IMR-90 (cell line): ENCODE data around the gene DMD. TPM values are rescaled to one million over a fixed set of nuclear protein-coding genes. Genes with fewer than 3 reads are reported as not detected.

Experiments used
- ATAC-seq: fragments of 200-7000 bp; cut with Tn5 transposase; 2 replicates; pipeline ENCODE4 v1.9.1; 2020; ENCODE audit warnings: low read depth, mild to moderate bottlenecking, moderate library complexity
- BruUV-seq: library from RNA; stranded (reverse); fragments of 400-500 nt; replicated peaks from 2 replicates; lab custom pipeline; 2021; lab: Mats Ljungman, UMichigan
- CTCF ChIA-PET: fragments of 300-600 bp; formaldehyde crosslinking; extraction: SDS; loops from one replicate; lab custom pipeline; 2021; ENCODE audit warnings: antibody characterized with exemption; lab: Yijun Ruan, JAX
- POLR2A ChIA-PET: fragments of 300-600 bp; sonication (Branson Sonifier 250); formaldehyde crosslinking; loops from one replicate; lab custom pipeline; 2022; ENCODE audit warnings: antibody characterized with exemption; ENCODE audit not compliant: unreplicated experiment; lab: Charles Lee
- DNase-seq: peaks from one replicate; pipeline ENCODE4 v3.0.0; 2013
- H2AFZ ChIP-seq: replicated peaks from 2 replicates; pipeline ENCODE3; 2013; ENCODE audit warnings: low read length, mild to moderate bottlenecking; ENCODE audit not compliant: poor library complexity
- H2AK5ac ChIP-seq: 2 replicates; pipeline ENCODE4 v1.6.1; 2013; ENCODE audit warnings: low read depth, low read length, inconsistent platforms
- H2AK9ac ChIP-seq: replicated peaks from 2 replicates; pipeline ENCODE3; 2013; ENCODE audit warnings: mild to moderate bottlenecking, low read depth, low read length, moderate library complexity; ENCODE audit not compliant: poor library complexity
- H2BK120ac ChIP-seq: 2 replicates; pipeline ENCODE4 v1.6.1; 2013; ENCODE audit warnings: low read depth, low read length, inconsistent platforms
- H2BK15ac ChIP-seq: 3 replicates; pipeline ENCODE4 v1.6.1; 2013; ENCODE audit warnings: low read depth, low read length, inconsistent platforms
- H2BK20ac ChIP-seq: 2 replicates; pipeline ENCODE4 v1.6.1; 2013; ENCODE audit warnings: low read depth, mild to moderate bottlenecking, inconsistent platforms, low read length, moderate library complexity
- H2BK5ac ChIP-seq: 2 replicates; pipeline ENCODE4 v1.6.1; 2013; ENCODE audit warnings: mild to moderate bottlenecking, low read depth, low read length, inconsistent platforms; ENCODE audit not compliant: poor library complexity, severe bottlenecking
- H3K14ac ChIP-seq: replicated peaks from 2 replicates; pipeline ENCODE4 v1.6.1; 2013; ENCODE audit warnings: low read depth, low read length, inconsistent platforms
- H3K18ac ChIP-seq: 2 replicates; pipeline ENCODE4 v1.6.1; 2013; ENCODE audit warnings: low read depth, low read length, control low read depth
- H3K23ac ChIP-seq: 2 replicates; pipeline ENCODE4 v1.6.1; 2013; ENCODE audit warnings: low read depth, low read length, inconsistent platforms
- H3K27ac ChIP-seq: 2 replicates; pipeline ENCODE4 v1.5.1; 2013; ENCODE audit warnings: mild to moderate bottlenecking, control low read depth, low read length; ENCODE audit not compliant: insufficient read depth
- H3K27me3 ChIP-seq: 2 replicates; pipeline ENCODE4 v1.6.1; 2013; ENCODE audit warnings: low read length; ENCODE audit not compliant: control insufficient read depth, insufficient read depth
- H3K36me3 ChIP-seq: 2 replicates; pipeline ENCODE4 v1.6.1; 2013; ENCODE audit warnings: low read length, mixed read lengths; ENCODE audit not compliant: control insufficient read depth, insufficient read depth
- H3K4ac ChIP-seq: 2 replicates; pipeline ENCODE4 v1.6.1; 2013; ENCODE audit warnings: low read depth, low read length, inconsistent platforms
- H3K4me1 ChIP-seq: 2 replicates; pipeline ENCODE4 v1.6.1; 2013; ENCODE audit warnings: low read length, mixed read lengths; ENCODE audit not compliant: control insufficient read depth, insufficient read depth
- H3K4me2 ChIP-seq: 2 replicates; pipeline ENCODE4 v1.6.1; 2013; ENCODE audit warnings: low read depth, mild to moderate bottlenecking, control low read depth, low read length, moderate library complexity
- H3K4me3 ChIP-seq: 2 replicates; pipeline ENCODE4 v1.5.1; 2013; ENCODE audit warnings: low read depth, mild to moderate bottlenecking, control low read depth, low read length, moderate library complexity; ENCODE audit not compliant: insufficient read depth
- H3K56ac ChIP-seq: 2 replicates; pipeline ENCODE4 v1.6.1; 2013; ENCODE audit warnings: low read length, inconsistent platforms; ENCODE audit not compliant: insufficient read depth; ENCODE audit errors: extremely low read depth
- H3K79me1 ChIP-seq, 2 experiments: 2 replicates each; pipeline ENCODE4 v1.6.1; 2013; ENCODE audit warnings: low read length in 2 of 2, inconsistent platforms in 1 of 2, low read depth in 1 of 2
- H3K9ac ChIP-seq: 2 replicates; pipeline ENCODE4 v1.6.1; 2013; ENCODE audit warnings: low read depth, low read length, control low read depth
- H3K9me1 ChIP-seq: 2 replicates; pipeline ENCODE4 v1.6.1; 2013; ENCODE audit warnings: low read length, inconsistent platforms; ENCODE audit not compliant: insufficient read depth
- H3K9me3 ChIP-seq: 2 replicates; pipeline ENCODE4 v1.6.1; 2013; ENCODE audit warnings: low read length; ENCODE audit not compliant: control insufficient read depth, insufficient read depth
- H4K20me1 ChIP-seq: 2 replicates; pipeline ENCODE4 v1.6.1; 2013; ENCODE audit warnings: low read length, inconsistent platforms; ENCODE audit not compliant: insufficient read depth
- H4K5ac ChIP-seq: 2 replicates; pipeline ENCODE4 v1.6.1; 2013; ENCODE audit warnings: mild to moderate bottlenecking, low read depth, low read length, control low read depth
- H4K8ac ChIP-seq, 2 experiments: 2 replicates each; pipeline ENCODE4 v1.6.1; 2013; ENCODE audit warnings: low read depth in 2 of 2, low read length in 2 of 2, control low read depth in 1 of 2, inconsistent platforms in 1 of 2
- H4K91ac ChIP-seq: 2 replicates; pipeline ENCODE4 v1.6.1; 2013; ENCODE audit warnings: low read depth, low read length, inconsistent platforms; ENCODE audit not compliant: insufficient read depth
- BHLHE40 ChIP-seq: fragments of 150-350 bp; IDR thresholded peaks from 2 replicates; pipeline ENCODE4 v1.6.1; 2016; ENCODE audit warnings: mild to moderate bottlenecking, low read depth, low read length
- CEBPB ChIP-seq: IDR thresholded peaks from 2 replicates; pipeline ENCODE4 v1.6.1; 2012; ENCODE audit warnings: low read depth, low read length, improper control_type of control experiment
- CHD1 ChIP-seq: IDR thresholded peaks from 2 replicates; pipeline ENCODE4 v1.6.1; 2012; ENCODE audit warnings: low read depth, low read length, improper control_type of control experiment
- FOS ChIP-seq: fragments of 150-350 bp; IDR thresholded peaks from 2 replicates; pipeline ENCODE4 v1.6.1; 2016; ENCODE audit warnings: low read depth, low read length
- MAFK ChIP-seq: IDR thresholded peaks from 2 replicates; pipeline ENCODE4 v1.6.1; 2012; ENCODE audit warnings: low read depth, low read length, improper control_type of control experiment
- MAZ ChIP-seq: IDR thresholded peaks from 2 replicates; pipeline ENCODE4 v1.6.1; 2012; ENCODE audit warnings: low read depth, mild to moderate bottlenecking, low read length, improper control_type of control experiment, moderate library complexity, borderline replicate concordance
- MXI1 ChIP-seq: IDR thresholded peaks from 2 replicates; pipeline ENCODE4 v1.6.1; 2012; ENCODE audit warnings: low read depth, mild to moderate bottlenecking, low read length, moderate library complexity, borderline replicate concordance
- NFE2L2 ChIP-seq: fragments of 150-350 bp; IDR thresholded peaks from 2 replicates; pipeline ENCODE4 v1.6.1; 2016; ENCODE audit warnings: low read depth, mild to moderate bottlenecking, low read length
- POLR2A ChIP-seq: IDR thresholded peaks from 2 replicates; pipeline ENCODE4 v1.6.1; 2012; ENCODE audit warnings: mild to moderate bottlenecking, low read depth, low read length
- RAD21 ChIP-seq: IDR thresholded peaks from 2 replicates; pipeline ENCODE4 v1.6.1; 2012; ENCODE audit warnings: low read length, improper control_type of control experiment
- RCOR1 ChIP-seq: IDR thresholded peaks from 2 replicates; pipeline ENCODE4 v1.6.1; 2012; ENCODE audit warnings: mild to moderate bottlenecking, low read length, improper control_type of control experiment; ENCODE audit not compliant: insufficient replicate concordance
- RFX5 ChIP-seq: IDR thresholded peaks from 2 replicates; pipeline ENCODE4 v1.8.0; 2012; ENCODE audit warnings: low read depth, mild to moderate bottlenecking, low read length, moderate library complexity
- SMC3 ChIP-seq: fragments of 150-350 bp; IDR thresholded peaks from 2 replicates; pipeline ENCODE4 v1.6.1; 2016; ENCODE audit warnings: low read depth, mild to moderate bottlenecking, antibody characterized with exemption, low read length, moderate library complexity
- WGBS, 2 experiments: methylation state at CpG; one replicate each; pipeline versions ENCODE4 v1.1.5 to v1.1.7; 2013; ENCODE audit warnings: missing lambda C conversion rate in 2 of 2; ENCODE audit not compliant: insufficient read length in 1 of 2; ENCODE audit errors: extremely low coverage in 2 of 2; 5-methylcytosine and 5-hydroxymethylcytosine counted together
- dilution Hi-C: fragments of 300-500 bp; cut with HindIII; formaldehyde crosslinking; loops from one replicate; pipeline ENCODE4 v1.14.3; 2018; ENCODE audit warnings: low sequenced_read_pairs; ENCODE audit not compliant: unreplicated experiment
- in situ Hi-C: fragments of 300-500 bp; cut with MboI; formaldehyde crosslinking; loops from 3 replicates; pipeline ENCODE4 v1.14.3; 2019; ENCODE audit warnings: low sequenced_read_pairs, inconsistent platforms, mixed read lengths
- intact Hi-C: fragments of 100-400 bp; cut with micrococcal nuclease; formaldehyde crosslinking; loops from 2 replicates; pipeline ENCODE4 v1.10.0; 2022
- polyA plus RNA-seq, 3 experiments: library from polyadenylated mRNA; depleted of rRNA; stranded (reverse); fragments of >200 nt; gene quantifications; 2 replicates each; pipeline ENCODE4 v1.2.3, GENCODE V29; 2012; ENCODE audit warnings: low replicate concordance in 1 of 3
- total RNA-seq: library from RNA; depleted of rRNA; stranded (reverse); fragments of >200 nt; gene quantifications from 2 replicates; pipeline ENCODE4 v1.2.3, GENCODE V29; 2012
- TF ChIP-seq, protein P1 (sequence below): fragments of 150-350 bp; IDR thresholded peaks from 2 replicates; pipeline ENCODE4 v1.6.1; 2017; ENCODE audit warnings: mild to moderate bottlenecking, antibody characterized with exemption, low read length, low read depth
- TF ChIP-seq, protein P2 (sequence below): fragments of 150-350 bp; IDR thresholded peaks from 2 replicates; pipeline ENCODE4 v1.6.1; 2016; ENCODE audit warnings: low read depth, mild to moderate bottlenecking, low read length, moderate library complexity, borderline replicate concordance
- TF ChIP-seq, protein P3 (sequence below): conservative IDR thresholded peaks from 2 replicates; pipeline ENCODE4 v1.5.1; 2012; ENCODE audit warnings: mild to moderate bottlenecking, low read depth, low read length, improper control_type of control experiment

DMD gene
- total and polyA plus RNA-seq, 2 of the 4 experiments (the other 2 are of a cell fraction): 6.6 to 11.8 TPM

DNA sequence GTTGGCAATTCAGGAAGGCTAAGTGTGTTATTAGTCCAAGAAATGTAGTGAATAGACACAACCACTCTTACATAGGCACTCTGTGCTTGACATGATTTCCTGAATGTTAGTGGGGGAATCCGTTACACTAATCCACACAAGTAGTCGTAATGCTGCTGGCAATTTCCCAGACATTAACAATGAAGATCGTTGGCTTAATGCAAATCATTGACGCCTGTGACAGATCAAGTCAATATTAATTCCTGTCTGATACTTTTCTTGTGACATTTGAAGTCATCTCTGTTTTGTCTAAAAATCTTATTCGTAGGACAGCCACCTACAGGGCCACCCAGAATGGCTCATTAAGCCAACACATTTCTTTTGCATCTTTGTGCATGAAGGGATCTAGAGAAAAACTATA lies 1200.4 kb downstream of the DMD start:
- H3K9me1 ChIP-seq: no peaks in the 10 kb centered on the region
- H3K9me3 ChIP-seq: no peaks in the 10 kb centered on the region
- H2BK5ac ChIP-seq: no peak overlapping the region
- H3K36me3 ChIP-seq: no peaks in the 10 kb centered on the region
- dilution Hi-C loops (no loop called here), in situ Hi-C loops (no loop called here), intact Hi-C loops (loop anchor here (1.0 kb wide), 1 partner anchor 28 kb away; no protein-coding TSS in a partner anchor)
- TF ChIP-seq, protein P1, sequence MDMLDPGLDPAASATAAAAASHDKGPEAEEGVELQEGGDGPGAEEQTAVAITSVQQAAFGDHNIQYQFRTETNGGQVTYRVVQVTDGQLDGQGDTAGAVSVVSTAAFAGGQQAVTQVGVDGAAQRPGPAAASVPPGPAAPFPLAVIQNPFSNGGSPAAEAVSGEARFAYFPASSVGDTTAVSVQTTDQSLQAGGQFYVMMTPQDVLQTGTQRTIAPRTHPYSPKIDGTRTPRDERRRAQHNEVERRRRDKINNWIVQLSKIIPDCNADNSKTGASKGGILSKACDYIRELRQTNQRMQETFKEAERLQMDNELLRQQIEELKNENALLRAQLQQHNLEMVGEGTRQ: no peak
- TF ChIP-seq RFX5: no peak
- no peak for TF ChIP-seq MXI1
- no peak for TF ChIP-seq RAD21
- TF ChIP-seq SMC3: no peak
- TF ChIP-seq FOS: no peak
- TF ChIP-seq MAFK: no peak
- no peak for TF ChIP-seq CHD1
- no peak for TF ChIP-seq CEBPB
- TF ChIP-seq, protein P2, sequence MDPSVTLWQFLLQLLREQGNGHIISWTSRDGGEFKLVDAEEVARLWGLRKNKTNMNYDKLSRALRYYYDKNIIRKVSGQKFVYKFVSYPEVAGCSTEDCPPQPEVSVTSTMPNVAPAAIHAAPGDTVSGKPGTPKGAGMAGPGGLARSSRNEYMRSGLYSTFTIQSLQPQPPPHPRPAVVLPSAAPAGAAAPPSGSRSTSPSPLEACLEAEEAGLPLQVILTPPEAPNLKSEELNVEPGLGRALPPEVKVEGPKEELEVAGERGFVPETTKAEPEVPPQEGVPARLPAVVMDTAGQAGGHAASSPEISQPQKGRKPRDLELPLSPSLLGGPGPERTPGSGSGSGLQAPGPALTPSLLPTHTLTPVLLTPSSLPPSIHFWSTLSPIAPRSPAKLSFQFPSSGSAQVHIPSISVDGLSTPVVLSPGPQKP: no peak
- no peak for TF ChIP-seq POLR2A
- TF ChIP-seq BHLHE40: no peak
- TF ChIP-seq, protein P3, sequence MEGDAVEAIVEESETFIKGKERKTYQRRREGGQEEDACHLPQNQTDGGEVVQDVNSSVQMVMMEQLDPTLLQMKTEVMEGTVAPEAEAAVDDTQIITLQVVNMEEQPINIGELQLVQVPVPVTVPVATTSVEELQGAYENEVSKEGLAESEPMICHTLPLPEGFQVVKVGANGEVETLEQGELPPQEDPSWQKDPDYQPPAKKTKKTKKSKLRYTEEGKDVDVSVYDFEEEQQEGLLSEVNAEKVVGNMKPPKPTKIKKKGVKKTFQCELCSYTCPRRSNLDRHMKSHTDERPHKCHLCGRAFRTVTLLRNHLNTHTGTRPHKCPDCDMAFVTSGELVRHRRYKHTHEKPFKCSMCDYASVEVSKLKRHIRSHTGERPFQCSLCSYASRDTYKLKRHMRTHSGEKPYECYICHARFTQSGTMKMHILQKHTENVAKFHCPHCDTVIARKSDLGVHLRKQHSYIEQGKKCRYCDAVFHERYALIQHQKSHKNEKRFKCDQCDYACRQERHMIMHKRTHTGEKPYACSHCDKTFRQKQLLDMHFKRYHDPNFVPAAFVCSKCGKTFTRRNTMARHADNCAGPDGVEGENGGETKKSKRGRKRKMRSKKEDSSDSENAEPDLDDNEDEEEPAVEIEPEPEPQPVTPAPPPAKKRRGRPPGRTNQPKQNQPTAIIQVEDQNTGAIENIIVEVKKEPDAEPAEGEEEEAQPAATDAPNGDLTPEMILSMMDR: no peak
- no peak for TF ChIP-seq NFE2L2
- no peak for TF ChIP-seq RCOR1
- no peak for TF ChIP-seq MAZ
- H3K4me2 ChIP-seq: no peak overlapping the region
- no peak overlapping the region for H2AFZ ChIP-seq
- H4K8ac ChIP-seq: no peak overlapping the region
- DNase-seq (no peak), ATAC-seq (no peak)
- no peaks in the 10 kb centered on the region for H4K20me1 ChIP-seq
- H3K4me3 ChIP-seq: no peak overlapping the region
- H3K79me1 ChIP-seq: no peaks in the 10 kb centered on the region
- POLR2A ChIA-PET: no interaction called here
- H4K91ac ChIP-seq: no peak overlapping the region
- no peaks in the 10 kb centered on the region for H3K4me1 ChIP-seq
- no peak overlapping the region for H3K27ac ChIP-seq
- no peak overlapping the region for H4K5ac ChIP-seq
- no peak overlapping the region for H2BK15ac ChIP-seq
- no peak overlapping the region for H3K14ac ChIP-seq
- H3K27me3 ChIP-seq: no peaks in the 10 kb centered on the region
- H3K9ac ChIP-seq: no peak overlapping the region
- H2AK5ac ChIP-seq: no peak overlapping the region
- no peak overlapping the region for H2BK20ac ChIP-seq
- no peak overlapping the region for H3K56ac ChIP-seq
- BruUV-seq: no TSS peak
- CTCF ChIA-PET: no interaction called here
- no peak overlapping the region for H2BK120ac ChIP-seq
- WGBS, 2 experiments: 80% methylated on average over 1 of the region's 5 CpGs; no CpG with 5 or more reads in 1 of the 2 experiments
- no peak overlapping the region for H3K18ac ChIP-seq
- H3K23ac ChIP-seq: no peak overlapping the region
- no peak overlapping the region for H3K4ac ChIP-seq
- no peak overlapping the region for H2AK9ac ChIP-seq
